DMS 273 treated with DMSO at 0.1 percent for 48 hours (cell line): ENCODE measurements around the gene YAP1.

Experiments
- DNase-seq: peaks from one replicate; lab custom pipeline; 2025; lab: John Stamatoyannopoulos, UW

YAP1 gene

GRCh38 chr11:102117472-102118113 lies 7.3 kb downstream of the YAP1 start:
- no peak for DNase-seq

GRCh38 chr11:102118937-102119336 lies 8.7 kb downstream of the YAP1 start:
- no peak for DNase-seq

DNA sequence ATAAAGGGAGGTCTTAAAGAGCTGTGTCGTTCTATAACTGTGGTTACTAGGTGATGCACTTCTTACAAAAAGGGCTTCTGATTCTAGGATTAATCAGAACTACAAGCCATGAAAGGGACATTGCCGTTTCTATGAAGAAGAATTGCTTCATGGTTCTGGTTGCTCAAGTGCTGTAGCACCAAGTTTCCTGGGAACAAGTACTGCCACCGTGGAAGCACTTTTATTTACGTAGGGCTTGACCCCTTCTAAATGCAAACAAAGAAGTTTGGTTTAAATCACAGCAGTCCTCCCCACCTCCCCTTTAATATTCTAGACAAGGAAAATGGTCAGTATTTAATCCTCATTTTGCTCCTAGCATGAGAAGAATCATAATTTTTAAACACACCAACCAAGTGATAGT lies 9.8 kb downstream of the YAP1 start:
- no peak for DNase-seq

DNA sequence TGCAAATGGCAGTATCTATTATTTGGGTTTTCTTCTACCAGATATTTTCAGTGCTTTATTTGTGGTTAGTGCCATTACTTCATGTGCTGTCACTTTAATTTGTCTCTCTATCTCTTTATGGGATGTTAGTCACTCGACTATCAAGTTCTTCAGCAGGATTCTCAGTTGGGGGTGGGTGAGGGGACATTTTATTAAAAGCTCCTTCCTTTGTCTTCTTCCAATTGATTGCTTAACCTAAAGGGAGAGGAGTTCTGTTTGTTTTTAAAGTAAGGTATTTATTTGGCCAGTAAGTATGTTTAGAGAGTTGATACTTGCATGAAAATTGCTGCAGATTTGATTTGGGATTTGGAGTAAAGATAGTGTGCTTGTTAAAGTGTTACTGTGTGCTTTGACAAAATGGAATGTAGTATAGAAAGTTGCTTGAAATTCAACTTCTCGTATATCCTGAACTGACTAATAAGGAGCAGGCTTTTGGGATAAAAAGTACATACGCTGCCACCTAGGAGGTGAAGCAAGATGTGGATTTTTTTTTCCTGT lies 10.3 kb downstream of the YAP1 start:
- no peak for DNase-seq

- DNase-seq, result no peak
Measured at GRCh38 chr11:102121329-102121728, 11.1 kb downstream of the YAP1 start.

DNA sequence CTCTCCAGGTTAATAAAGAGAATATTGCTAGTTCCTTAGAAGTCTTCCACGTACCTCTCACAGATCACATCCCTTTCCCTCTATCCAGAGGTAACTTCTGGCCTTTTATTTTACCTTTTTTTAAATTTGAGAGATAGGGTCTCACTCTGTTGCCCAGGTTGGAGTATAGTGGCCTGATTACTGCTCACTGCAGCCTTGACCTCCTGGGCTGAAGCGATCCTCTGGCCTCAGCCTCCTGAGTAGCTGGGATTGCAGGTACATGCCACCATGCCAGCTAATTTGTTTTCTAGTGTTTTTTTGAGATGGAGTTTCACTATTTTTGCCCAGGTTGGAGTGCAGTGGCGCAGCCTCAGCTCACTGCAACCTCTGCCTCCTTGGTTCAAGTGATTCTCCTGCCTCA lies 24.4 kb downstream of the YAP1 start:
- no peak for DNase-seq

GRCh38 chr11:102135256-102135655 lies 25.0 kb downstream of the YAP1 start:
- DNase-seq, result no peak

GRCh38 chr11:102138223-102138622 lies 28.0 kb downstream of the YAP1 start:
- no peak for DNase-seq

DNA sequence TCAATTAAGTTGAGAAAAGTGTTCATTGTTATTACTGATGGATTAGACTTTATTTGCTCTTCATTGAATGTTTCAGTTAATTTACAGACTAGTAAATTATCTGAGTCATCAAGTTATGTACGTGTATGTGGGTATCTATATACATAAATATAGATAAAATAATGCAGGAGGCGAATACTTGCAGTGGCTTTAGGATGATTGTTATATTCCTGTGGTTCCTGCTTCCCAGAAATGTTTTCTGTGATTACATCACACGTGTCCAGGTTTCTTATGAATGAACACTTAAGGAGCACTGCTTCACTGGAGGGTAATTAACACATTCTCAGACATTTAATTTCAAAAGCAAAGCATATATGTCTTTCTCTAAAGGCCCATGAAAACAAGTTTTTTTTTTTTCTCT lies 28.4 kb downstream of the YAP1 start:
- DNase-seq, result no peak

DNA sequence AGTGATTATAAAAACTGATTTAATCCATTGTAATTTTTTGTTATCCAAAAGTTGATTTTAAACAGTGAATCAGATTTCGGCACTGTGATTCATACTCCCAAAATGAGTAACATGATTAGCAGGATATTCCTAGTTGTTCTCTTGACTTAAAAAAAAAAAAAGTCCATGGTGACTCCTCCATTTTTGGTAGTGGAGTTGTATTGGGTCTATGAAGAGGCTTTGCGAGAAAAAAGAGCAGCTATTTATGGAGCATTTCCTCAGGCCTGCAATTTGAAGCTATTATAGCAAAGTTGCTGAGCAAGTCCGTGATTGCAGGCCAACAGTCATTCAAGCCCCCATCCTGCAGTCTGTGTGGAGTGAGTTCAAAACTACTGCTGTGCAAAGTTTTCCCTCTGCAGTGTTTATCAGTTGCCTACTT lies 28.8 kb downstream of the YAP1 start:
- no peak for DNase-seq

GRCh38 chr11:102142333-102142732 lies 32.1 kb downstream of the YAP1 start:
- DNase-seq, result no peak

DNA sequence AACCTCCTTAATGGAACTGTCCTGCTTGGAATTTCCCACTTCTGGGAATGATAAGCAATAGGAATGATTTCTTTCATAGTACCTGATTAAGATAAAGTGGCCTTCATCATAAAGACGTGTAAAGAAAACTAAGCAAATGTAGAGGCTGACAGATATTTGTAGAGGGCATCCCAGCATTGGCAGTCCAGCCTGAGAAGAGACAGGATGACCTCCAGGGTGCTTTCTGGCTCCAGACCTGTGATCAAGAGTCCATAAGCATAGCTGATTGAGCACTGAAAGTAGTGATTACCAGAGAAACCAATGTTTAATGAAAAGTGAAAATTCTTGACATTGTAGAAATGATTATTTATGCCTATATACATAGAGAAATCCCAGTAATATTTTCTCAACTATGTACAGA lies 33.6 kb downstream of the YAP1 start:
- DNase-seq, result no peak

GRCh38 chr11:102144357-102145355 lies 34.4 kb downstream of the YAP1 start:
- DNase-seq, result no peak

DNA sequence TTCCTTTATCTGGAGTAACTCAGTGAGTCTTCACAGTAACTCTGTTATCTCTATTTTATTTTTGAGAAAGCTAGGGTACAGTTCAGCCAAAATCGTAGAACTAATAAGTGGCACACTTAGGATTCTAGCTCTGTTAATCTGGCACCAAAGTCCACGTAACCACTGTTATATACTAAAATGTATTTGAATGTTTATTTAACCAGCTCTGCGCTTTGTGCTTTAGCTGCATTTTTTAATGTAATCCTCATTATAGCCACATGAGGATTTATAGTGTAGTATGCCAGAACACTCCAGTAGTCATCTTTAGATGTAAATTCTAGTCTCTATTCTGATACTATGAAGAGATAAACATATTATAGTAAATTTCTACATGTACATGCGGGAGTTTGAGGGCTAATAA lies 36.8 kb downstream of the YAP1 start:
- no peak for DNase-seq

DNA sequence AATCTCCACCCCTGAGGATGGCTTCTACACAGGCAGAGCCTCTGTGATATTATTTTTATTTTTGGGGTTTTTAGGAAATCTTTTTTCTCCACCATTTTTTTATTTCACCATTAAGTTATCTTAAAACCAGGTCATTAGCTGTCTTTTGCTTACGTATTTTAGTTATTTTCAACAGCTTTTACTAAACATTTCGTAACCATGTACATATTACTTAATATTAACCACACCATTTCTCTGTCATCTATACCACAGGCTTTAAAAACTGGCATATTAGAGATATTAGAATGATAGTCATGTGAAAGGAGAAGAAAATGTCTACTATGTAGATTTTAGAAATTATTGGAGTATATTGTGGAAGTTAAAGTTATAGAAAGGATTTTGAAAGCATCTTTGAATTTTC lies 37.4 kb downstream of the YAP1 start:
- DNase-seq, result no peak

GRCh38 chr11:102148059-102148458 lies 37.8 kb downstream of the YAP1 start:
- DNase-seq, result no peak

DNA sequence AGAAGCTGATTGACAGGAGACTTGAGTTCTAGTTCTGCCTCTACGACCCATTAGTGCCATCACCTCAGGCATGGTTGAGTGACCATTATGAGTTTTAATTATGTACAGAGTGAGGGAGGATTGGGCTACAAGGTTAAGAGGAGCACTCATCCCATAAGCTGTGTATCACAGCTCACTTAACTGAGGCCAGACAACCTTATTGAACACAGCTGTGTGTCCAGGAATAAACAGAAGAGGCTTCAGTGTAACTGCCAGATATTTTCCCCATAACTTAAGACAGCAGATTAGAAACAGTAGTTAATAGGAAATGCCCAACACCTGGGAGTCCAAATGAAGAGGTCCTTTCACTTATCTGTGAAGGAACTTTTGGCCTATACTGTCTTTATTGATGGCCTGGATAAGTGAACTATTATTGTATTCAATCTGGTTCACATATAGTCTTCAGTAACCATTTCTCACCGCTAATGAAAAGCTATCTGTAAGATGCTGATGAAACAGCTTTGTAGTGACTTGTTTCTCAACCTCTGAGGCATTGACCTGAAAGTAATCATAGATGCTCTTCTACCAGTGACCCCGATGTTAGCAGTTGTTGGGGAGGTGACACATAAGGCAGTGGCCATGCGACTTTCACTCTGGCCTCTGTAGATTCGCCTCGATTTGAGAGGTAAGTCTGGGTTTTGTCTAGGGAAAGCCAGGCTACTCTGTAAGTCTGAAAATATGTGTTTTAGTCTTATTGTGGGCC lies 41.7 kb downstream of the YAP1 start:
- no peak for DNase-seq

- no peak for DNase-seq
Measured at GRCh38 chr11:102153082-102153481, 42.8 kb downstream of the YAP1 start.

- no peak for DNase-seq
Measured at GRCh38 chr11:102154806-102155205, 44.6 kb downstream of the YAP1 start.

- DNase-seq, result no peak
Measured at GRCh38 chr11:102155676-102156075, 45.4 kb downstream of the YAP1 start.

DNA sequence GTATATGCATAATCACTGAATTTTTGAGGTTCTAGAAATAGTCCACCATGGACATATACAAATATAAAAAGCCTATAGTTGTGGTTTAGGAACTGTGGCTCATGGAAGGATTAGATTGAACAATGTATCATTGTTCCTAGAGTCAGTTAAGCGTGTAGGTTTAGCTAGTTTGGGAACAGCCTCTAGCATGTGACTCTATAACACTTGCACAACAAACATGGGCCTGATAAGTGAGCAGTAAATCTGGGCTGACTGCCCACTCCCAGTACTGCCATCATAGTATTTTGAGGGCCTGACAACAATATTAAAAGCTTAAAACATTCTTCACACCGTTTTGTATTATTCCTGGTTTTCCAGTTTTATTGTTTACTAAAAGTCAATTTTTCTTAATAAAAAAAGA lies 47.0 kb downstream of the YAP1 start:
- no peak for DNase-seq

GRCh38 chr11:102158164-102158735 lies 48.0 kb downstream of the YAP1 start:
- DNase-seq, result no peak
